Measurements from ENCODE around the gene FTH1.
A peak's percentile ranks its signal among the peaks of the same experiment; 100 is the strongest.

The FTH1 gene

DNA sequence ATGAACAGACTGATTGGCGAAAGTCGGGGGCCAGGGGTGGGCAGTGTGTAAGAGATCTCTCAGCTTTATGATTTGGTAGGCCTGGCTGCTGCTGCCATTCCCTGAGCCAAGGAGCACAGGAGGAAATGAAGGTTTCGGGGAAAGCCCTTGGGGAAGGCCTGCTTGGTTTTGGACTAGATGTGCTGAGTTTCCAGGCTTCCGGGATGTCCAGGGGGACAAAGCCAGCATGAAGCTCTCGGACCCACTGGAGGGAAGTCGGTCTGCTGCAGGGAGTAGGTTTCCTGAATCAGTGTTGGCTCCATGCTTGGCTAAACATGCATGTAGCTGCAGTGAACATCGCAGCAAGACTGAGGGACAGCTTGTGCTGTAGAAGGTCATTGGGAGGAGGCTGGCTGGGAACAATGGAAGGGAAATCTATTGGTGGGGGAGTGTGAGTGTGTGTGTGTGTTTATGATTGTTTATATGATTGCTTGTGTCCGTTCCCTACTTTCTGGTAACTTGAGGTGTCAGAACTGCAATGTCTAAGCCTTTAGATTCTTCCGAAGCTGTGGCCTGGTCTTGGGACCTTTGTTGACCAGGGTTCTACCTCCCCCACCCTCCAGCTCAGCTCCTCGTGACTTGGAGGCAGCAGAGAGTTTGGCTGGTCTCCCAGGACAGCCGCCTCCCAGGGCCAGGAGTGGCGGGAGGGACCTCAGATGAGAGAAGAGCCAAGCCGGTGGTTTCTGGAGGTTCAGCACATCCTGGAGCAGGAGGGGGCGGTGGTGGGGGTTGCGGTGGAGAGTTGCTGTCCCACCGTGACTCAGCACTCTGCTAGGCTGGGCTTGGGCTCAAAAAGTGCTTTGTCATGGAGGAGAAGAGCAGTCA is 4.0 kb upstream of the FTH1 start:
- ATAC-seq (ENCODE audit: low read depth) (peak; percentile 43), DNase-seq (ENCODE audit: low spot score) (peak; percentile 96)
- Histone ChIP-seq H3K4me1 (ENCODE audit: insufficient read depth, poor library complexity, severe bottlenecking) (peaks cover 57% of the 10 kb centered on the region), H3K36me3 (ENCODE audit: low read depth) (peaks cover 5% of the 10 kb centered on the region), H3K9me3 (ENCODE audit: severe bottlenecking) (no peaks in the 10 kb centered on the region), H3K27ac (ENCODE audit: poor library complexity, severe bottlenecking) (peak overlapping the region; percentile 97), H3K4me3 (ENCODE audit: severe bottlenecking) (no peak overlapping the region), H3K27me3 (ENCODE audit: insufficient read depth, poor library complexity, severe bottlenecking) (no peaks in the 10 kb centered on the region)
- TF ChIP-seq, protein P1, sequence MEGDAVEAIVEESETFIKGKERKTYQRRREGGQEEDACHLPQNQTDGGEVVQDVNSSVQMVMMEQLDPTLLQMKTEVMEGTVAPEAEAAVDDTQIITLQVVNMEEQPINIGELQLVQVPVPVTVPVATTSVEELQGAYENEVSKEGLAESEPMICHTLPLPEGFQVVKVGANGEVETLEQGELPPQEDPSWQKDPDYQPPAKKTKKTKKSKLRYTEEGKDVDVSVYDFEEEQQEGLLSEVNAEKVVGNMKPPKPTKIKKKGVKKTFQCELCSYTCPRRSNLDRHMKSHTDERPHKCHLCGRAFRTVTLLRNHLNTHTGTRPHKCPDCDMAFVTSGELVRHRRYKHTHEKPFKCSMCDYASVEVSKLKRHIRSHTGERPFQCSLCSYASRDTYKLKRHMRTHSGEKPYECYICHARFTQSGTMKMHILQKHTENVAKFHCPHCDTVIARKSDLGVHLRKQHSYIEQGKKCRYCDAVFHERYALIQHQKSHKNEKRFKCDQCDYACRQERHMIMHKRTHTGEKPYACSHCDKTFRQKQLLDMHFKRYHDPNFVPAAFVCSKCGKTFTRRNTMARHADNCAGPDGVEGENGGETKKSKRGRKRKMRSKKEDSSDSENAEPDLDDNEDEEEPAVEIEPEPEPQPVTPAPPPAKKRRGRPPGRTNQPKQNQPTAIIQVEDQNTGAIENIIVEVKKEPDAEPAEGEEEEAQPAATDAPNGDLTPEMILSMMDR (IDR thresholded peaks at IDR 0.05; ENCODE audit: poor library complexity, severe bottlenecking): no peak

DNA sequence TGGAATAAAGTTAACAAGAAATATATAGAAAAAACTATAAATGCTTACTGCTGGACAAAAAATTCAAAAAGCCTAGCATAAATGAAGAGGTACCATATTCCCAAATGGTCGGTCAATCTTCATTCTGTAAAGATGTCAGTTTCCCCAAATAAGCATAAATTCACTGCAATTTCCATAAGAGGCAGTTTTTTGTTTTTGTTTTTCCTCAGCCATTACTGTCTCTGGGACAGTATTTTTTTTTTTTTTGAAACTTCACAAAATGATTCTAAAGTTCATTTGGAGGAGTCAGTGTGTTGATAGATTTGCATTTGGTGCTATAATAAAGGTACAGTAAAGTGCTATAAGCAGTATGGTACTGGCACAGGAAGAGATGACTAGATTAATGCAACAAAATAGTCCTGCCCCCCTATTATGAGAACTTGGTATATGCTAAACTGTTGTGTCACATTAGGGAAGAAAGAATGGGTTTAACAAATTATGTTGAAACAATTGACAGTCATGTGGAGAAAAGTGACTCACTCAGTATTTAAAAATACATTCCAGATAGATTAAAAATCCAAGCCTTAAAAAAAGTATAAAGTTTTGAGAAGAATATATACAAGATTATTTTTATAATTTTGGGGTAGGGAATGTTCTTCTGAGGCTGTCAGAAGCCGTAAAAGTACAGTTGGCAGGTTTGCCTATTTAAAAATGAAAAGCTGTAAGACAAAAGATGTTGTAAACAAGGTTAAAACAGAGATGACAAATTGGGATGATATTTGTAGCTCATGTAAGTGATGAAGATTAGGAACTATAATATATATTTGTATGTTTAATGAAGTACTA is 2.6 kb upstream of the FTH1 start:
- Histone ChIP-seq H3K27me3 (ENCODE audit: insufficient read depth, poor library complexity, severe bottlenecking) (no peaks in the 10 kb centered on the region), H3K36me3 (ENCODE audit: low read depth) (peaks cover 19% of the 10 kb centered on the region), H3K4me3 (ENCODE audit: severe bottlenecking) (no peak overlapping the region), H3K27ac (ENCODE audit: poor library complexity, severe bottlenecking) (peak overlapping the region; percentile 97), H3K4me1 (ENCODE audit: insufficient read depth, poor library complexity, severe bottlenecking) (peaks cover 57% of the 10 kb centered on the region), H3K9me3 (ENCODE audit: severe bottlenecking) (no peaks in the 10 kb centered on the region)
- DNase-seq (ENCODE audit: low spot score) (no peak), ATAC-seq (ENCODE audit: low read depth) (0 out of 3 replicates have a peak, but pooled peaks have one; percentile 4)
- TF ChIP-seq, protein P1 (IDR thresholded peaks at IDR 0.05; ENCODE audit: poor library complexity, severe bottlenecking): no peak

DNA sequence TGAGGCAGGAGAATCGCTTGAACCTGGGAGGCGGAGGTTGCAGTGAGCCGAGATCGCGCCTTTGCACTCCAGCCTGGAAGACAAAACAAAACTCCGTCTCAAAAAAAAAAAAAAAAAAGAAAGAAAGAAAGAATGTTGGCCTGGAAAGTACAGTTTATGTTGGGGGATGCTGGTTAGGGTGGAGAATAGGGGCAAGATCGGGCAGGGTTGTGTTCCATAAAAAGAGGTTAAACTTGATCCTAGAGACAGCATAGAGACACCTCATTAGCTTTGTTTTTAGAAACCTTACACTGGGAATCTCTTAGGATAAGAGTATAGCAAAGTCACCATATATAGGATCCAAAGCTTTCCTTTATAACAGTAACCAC is 1.9 kb upstream of the FTH1 start:
- TF ChIP-seq, protein P1 (IDR thresholded peaks at IDR 0.05; ENCODE audit: poor library complexity, severe bottlenecking): no peak
- H3K4me3 ChIP-seq (ENCODE audit: severe bottlenecking): no peak overlapping the region
- no peak for ATAC-seq (ENCODE audit: low read depth)
- peaks cover 62% of the 10 kb centered on the region for H3K4me1 ChIP-seq (ENCODE audit: insufficient read depth, poor library complexity, severe bottlenecking)
- H3K9me3 ChIP-seq (ENCODE audit: severe bottlenecking): no peaks in the 10 kb centered on the region
- DNase-seq (ENCODE audit: low spot score): no peak
- no peaks in the 10 kb centered on the region for H3K27me3 ChIP-seq (ENCODE audit: insufficient read depth, poor library complexity, severe bottlenecking)
- peaks cover 26% of the 10 kb centered on the region for H3K36me3 ChIP-seq (ENCODE audit: low read depth)
- H3K27ac ChIP-seq (ENCODE audit: poor library complexity, severe bottlenecking): peak overlapping the region; percentile 97

DNA sequence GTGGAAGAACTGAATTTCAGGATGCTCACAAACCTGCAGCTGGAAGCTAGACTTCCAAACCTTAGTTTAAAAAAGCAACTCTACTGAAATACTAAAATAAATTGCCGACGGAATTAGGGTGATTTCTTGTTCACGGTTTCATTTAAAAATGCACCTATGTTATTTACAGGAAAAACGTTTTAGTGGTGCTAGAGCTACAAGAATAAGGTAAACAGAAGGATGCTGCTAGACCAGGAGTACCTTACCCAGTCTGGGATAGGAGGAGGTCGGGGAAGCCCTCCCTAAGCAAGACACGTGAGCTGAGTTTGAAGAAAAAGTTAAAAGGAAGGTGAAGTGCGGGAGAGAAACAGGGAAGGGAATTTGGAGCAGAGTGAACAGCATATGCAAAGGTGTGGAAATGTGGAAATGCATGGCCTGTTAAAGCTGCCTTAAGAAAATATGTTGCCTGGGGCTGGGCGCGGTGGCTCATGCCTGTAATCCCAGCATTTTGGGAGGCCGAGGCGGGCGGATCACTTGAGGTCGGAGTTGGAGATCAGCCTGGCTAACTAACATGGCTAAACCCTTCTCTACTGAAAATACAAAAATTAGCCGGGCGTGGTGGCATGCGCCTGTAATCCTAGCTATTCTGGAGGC is 1.4 kb upstream of the FTH1 start:
- H3K27me3 ChIP-seq (ENCODE audit: insufficient read depth, poor library complexity, severe bottlenecking): no peaks in the 10 kb centered on the region
- H3K36me3 ChIP-seq (ENCODE audit: low read depth): peaks cover 31% of the 10 kb centered on the region
- H3K4me1 ChIP-seq (ENCODE audit: insufficient read depth, poor library complexity, severe bottlenecking): peaks cover 60% of the 10 kb centered on the region
- peak overlapping the region; percentile 91 for H3K4me3 ChIP-seq (ENCODE audit: severe bottlenecking)
- no peaks in the 10 kb centered on the region for H3K9me3 ChIP-seq (ENCODE audit: severe bottlenecking)
- ATAC-seq (ENCODE audit: low read depth): no peak
- DNase-seq (ENCODE audit: low spot score): no peak
- TF ChIP-seq, protein P1 (IDR thresholded peaks at IDR 0.05; ENCODE audit: poor library complexity, severe bottlenecking): no peak
- H3K27ac ChIP-seq (ENCODE audit: poor library complexity, severe bottlenecking): peak overlapping the region; percentile 97
